GM23248 (cell line): ENCODE data around the gene PHYKPL. TPM values are rescaled to one million over a fixed set of nuclear protein-coding genes. Genes with fewer than 3 reads are reported as not detected.

ENCODE experiments used
- DNase-seq: peaks from one replicate; pipeline ENCODE4 v3.0.0-alpha.2; 2015
- H2AFZ ChIP-seq: fragments of 200-600 bp; sonication (generic); 2 replicates; pipeline ENCODE4 v1.6.1; 2016; ENCODE audit warnings: antibody characterized with exemption
- H3F3A ChIP-seq: fragments of 200-600 bp; sonication (generic); 2 replicates; pipeline ENCODE4 v1.6.1; 2016; ENCODE audit warnings: mild to moderate bottlenecking, antibody characterized with exemption, mixed run types; ENCODE audit not compliant: insufficient read depth
- H3K27ac ChIP-seq: fragments of 200-600 bp; sonication (generic); 2 replicates; pipeline ENCODE4 v1.5.1; 2016; ENCODE audit warnings: mild to moderate bottlenecking
- H3K27me3 ChIP-seq: fragments of 200-600 bp; sonication (generic); replicated peaks from 2 replicates; pipeline ENCODE4 v1.6.1; 2016; ENCODE audit warnings: mild to moderate bottlenecking; ENCODE audit not compliant: insufficient read depth
- H3K36me3 ChIP-seq: fragments of 200-600 bp; sonication (generic); 2 replicates; pipeline ENCODE4 v1.6.1; 2016; ENCODE audit warnings: low read depth, mild to moderate bottlenecking
- H3K4me1 ChIP-seq: fragments of 200-600 bp; sonication (generic); 2 replicates; pipeline ENCODE4 v1.6.1; 2016; ENCODE audit warnings: mild to moderate bottlenecking; ENCODE audit not compliant: insufficient read depth
- H3K4me2 ChIP-seq: fragments of 200-600 bp; sonication (generic); one replicate; pipeline ENCODE4 v1.6.1; 2016; ENCODE audit warnings: mild to moderate bottlenecking; ENCODE audit not compliant: unreplicated experiment
- H3K4me3 ChIP-seq: fragments of 200-600 bp; sonication (generic); 2 replicates; pipeline ENCODE4 v1.5.1; 2016; ENCODE audit warnings: mild to moderate bottlenecking
- H3K79me2 ChIP-seq: fragments of 200-600 bp; sonication (generic); 2 replicates; pipeline ENCODE4 v1.6.1; 2016; ENCODE audit warnings: mild to moderate bottlenecking; ENCODE audit not compliant: insufficient read depth
- H3K9ac ChIP-seq: fragments of 200-600 bp; sonication (generic); 2 replicates; pipeline ENCODE4 v1.6.1; 2016; ENCODE audit warnings: mild to moderate bottlenecking
- H3K9me2 ChIP-seq: fragments of 200-600 bp; sonication (generic); 2 replicates; pipeline ENCODE4 v1.6.1; 2016; ENCODE audit warnings: mixed run types, mild to moderate bottlenecking, moderate library complexity; ENCODE audit not compliant: insufficient read depth
- H3K9me3 ChIP-seq: fragments of 200-600 bp; sonication (generic); one replicate; pipeline ENCODE4 v1.6.1; 2017; ENCODE audit warnings: low read depth
- H4K20me1 ChIP-seq: fragments of 200-600 bp; sonication (generic); 2 replicates; pipeline ENCODE4 v1.6.0; 2016; ENCODE audit not compliant: insufficient read depth
- EZH2 ChIP-seq: fragments of 200-600 bp; sonication (generic); IDR thresholded peaks from 2 replicates; pipeline ENCODE4 v1.6.1; 2018; ENCODE audit warnings: antibody characterized with exemption, mild to moderate bottlenecking; ENCODE audit not compliant: insufficient read depth, poor library complexity, severe bottlenecking
- EZH2phosphoT487 ChIP-seq: fragments of 200-600 bp; sonication (generic); IDR thresholded peaks from 2 replicates; pipeline ENCODE4 v1.6.1; 2018; ENCODE audit warnings: antibody characterized with exemption, moderate library complexity, mild to moderate bottlenecking, low read depth; ENCODE audit not compliant: insufficient read depth
- WGBS, 2 experiments: methylation state at CpG; one replicate each; pipeline ENCODE4 v1.1.6; 2015 to 2017; ENCODE audit warnings: low lambda C conversion rate in 2 of 2, low coverage in 1 of 2; ENCODE audit errors: missing lambda C conversion rate in 2 of 2; 5-methylcytosine and 5-hydroxymethylcytosine counted together
- in situ Hi-C: fragments of 300-500 bp; cut with MboI; formaldehyde crosslinking; loops from 2 replicates; pipeline ENCODE4 v1.15.0; 2020
- polyA plus RNA-seq: library from polyadenylated mRNA; unstranded; fragments of >200 nt; fragmentation: Nextera tagmentation; extraction: Ambion mirVana; gene quantifications from 2 replicates; pipeline ENCODE4 v1.2.1, GENCODE V29; 2016
- total RNA-seq: library from RNA; depleted of rRNA; stranded (reverse); fragments of >200 nt; shearing (Covaris generic); gene quantifications from 2 replicates; pipeline ENCODE4 v1.2.3, GENCODE V29; 2014

Gene PHYKPL
- total and polyA plus RNA-seq, 2 experiments from 2014 or later: 22.9 to 28.9 TPM

DNA sequence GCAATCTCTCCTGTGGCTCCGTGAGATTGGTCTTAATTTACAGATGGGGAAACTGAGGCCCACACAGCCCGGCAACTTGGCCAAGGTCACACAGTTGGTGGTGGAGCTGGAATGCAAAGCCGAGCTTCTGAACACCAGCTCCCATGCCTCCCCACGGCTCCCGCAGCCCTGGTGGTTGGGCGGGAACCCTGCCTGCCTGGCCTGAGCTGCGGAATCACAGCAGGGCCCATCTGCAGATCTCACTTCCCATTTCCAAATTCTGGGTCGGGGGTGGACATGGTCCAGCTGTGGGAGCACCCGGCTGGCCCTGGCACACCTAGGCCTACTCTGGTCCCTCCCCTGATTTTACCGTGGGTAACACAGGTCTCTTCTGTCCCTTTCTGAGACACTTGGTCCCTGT, 35.3 kb upstream of the PHYKPL start:
- TF ChIP-seq EZH2 (no peak), EZH2phosphoT487 (no peak)
- no peak overlapping the region for H3K27ac ChIP-seq

DNA sequence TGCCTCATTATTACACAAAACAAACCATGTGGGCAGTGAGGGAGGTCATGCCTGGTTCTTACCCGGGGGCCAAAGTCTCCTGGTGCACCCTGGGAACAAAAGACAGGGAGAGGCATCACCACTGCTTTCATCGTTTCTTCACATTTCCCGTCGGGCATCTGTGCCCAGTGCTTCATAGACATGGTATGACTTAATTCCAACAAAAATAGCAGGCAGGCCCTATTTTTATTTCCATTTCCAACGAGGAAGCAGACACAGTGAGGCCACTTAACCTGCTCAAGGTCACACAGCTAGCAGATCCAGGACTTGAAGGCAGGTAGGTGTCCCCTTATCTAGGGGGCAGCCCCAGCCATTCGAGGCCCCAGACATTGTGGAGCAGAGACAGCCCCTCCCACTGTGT, 34.6 kb upstream of the PHYKPL start:
- Histone ChIP-seq H3K27ac (no peak overlapping the region), H3K4me1 (no peaks in the 10 kb centered on the region), H3K9me3 (no peaks in the 10 kb centered on the region), H2AFZ (no peak overlapping the region), H3K9ac (no peak overlapping the region), H3K4me2 (no peak overlapping the region), H3K79me2 (no peaks in the 10 kb centered on the region), H3K27me3 (no peaks in the 10 kb centered on the region), H3F3A (no peaks in the 10 kb centered on the region), H4K20me1 (no peaks in the 10 kb centered on the region), H3K36me3 (no peaks in the 10 kb centered on the region), H3K9me2 (no peaks in the 10 kb centered on the region), H3K4me3 (no peak overlapping the region)
- TF ChIP-seq EZH2phosphoT487 (no peak), EZH2 (no peak)
- no peak for DNase-seq
- in situ Hi-C loops: no loop called here
- 39 to 44% methylated on average over 6 of the region's 6 CpGs for WGBS, 2 experiments

More for the DNA sequence above, 35.3 kb upstream of the PHYKPL start:
- no peaks in the 10 kb centered on the region for H3K79me2 ChIP-seq
- H2AFZ ChIP-seq: no peak overlapping the region
- H3K27me3 ChIP-seq: no peaks in the 10 kb centered on the region
- H3K4me3 ChIP-seq: no peak overlapping the region
- H3K9ac ChIP-seq: no peak overlapping the region
- no peak overlapping the region for H3K4me2 ChIP-seq
- H3K9me2 ChIP-seq: no peaks in the 10 kb centered on the region
- no peaks in the 10 kb centered on the region for H3K4me1 ChIP-seq
- H4K20me1 ChIP-seq: no peaks in the 10 kb centered on the region
- no peaks in the 10 kb centered on the region for H3F3A ChIP-seq
- in situ Hi-C loops: no loop called here
- no peaks in the 10 kb centered on the region for H3K36me3 ChIP-seq
- WGBS, 2 experiments: 54 to 56% methylated on average over 10 of the region's 10 CpGs
- H3K9me3 ChIP-seq: no peaks in the 10 kb centered on the region
- DNase-seq: no peak

DNA sequence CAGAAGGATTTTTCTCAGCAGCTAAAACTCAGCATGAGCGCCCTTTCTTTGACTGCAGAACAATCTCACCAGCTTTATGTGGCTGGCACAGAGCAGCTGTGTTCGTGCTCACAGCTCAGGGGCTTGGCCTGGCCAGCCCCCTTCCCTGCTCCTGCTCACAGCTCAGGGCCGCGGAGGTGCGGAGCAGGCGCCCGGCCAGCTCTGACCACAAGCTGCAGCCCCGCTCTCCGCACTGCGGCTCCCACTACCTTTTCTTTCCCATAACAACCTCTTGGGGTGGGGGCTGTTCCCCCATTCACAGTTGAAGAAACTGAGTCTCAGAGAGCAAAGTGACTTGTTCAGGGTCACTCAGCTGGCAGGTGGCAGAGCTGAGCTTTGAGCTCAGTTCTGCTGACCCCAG, 34.0 kb upstream of the PHYKPL start:
- no peak overlapping the region for H3K4me3 ChIP-seq
- no peaks in the 10 kb centered on the region for H4K20me1 ChIP-seq
- no peaks in the 10 kb centered on the region for H3K9me3 ChIP-seq
- H2AFZ ChIP-seq: no peak overlapping the region
- no peaks in the 10 kb centered on the region for H3K36me3 ChIP-seq
- H3K4me1 ChIP-seq: no peaks in the 10 kb centered on the region
- H3K27ac ChIP-seq: no peak overlapping the region
- no peaks in the 10 kb centered on the region for H3F3A ChIP-seq
- no peak overlapping the region for H3K9ac ChIP-seq
- no peak for TF ChIP-seq EZH2phosphoT487
- no peak for TF ChIP-seq EZH2
- no peak overlapping the region for H3K4me2 ChIP-seq
- in situ Hi-C loops: no loop called here
- H3K79me2 ChIP-seq: no peaks in the 10 kb centered on the region
- H3K9me2 ChIP-seq: no peaks in the 10 kb centered on the region
- H3K27me3 ChIP-seq: no peaks in the 10 kb centered on the region
- DNase-seq: no peak
- 79 to 83% methylated on average over 10 of the region's 10 CpGs for WGBS, 2 experiments

DNA sequence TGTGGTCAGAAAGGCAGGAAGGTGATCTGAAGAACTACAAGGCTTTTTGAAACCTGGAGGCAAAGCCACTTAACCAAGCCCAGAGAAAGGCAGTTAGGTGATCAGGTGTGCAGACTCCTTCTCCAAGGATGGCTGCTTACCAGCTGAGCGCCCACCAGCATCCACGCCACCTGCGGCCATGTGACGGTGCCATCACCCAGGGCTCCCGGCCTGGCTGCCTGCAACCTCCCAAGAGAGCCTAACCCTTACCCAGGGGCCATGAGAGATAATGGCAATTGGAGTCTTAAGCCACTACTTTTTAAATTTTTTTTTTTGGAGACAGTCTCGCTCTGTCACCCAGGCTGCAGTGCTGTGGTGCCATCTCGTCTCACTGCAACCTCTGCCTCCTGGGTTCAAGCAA, 33.1 kb upstream of the PHYKPL start:
- no peak for TF ChIP-seq EZH2phosphoT487
- TF ChIP-seq EZH2: no peak
- Histone ChIP-seq H3K27ac (no peak overlapping the region), H3F3A (no peaks in the 10 kb centered on the region), H3K9me2 (no peaks in the 10 kb centered on the region), H3K9me3 (no peaks in the 10 kb centered on the region), H4K20me1 (no peaks in the 10 kb centered on the region), H3K4me2 (no peak overlapping the region), H3K4me1 (no peaks in the 10 kb centered on the region), H3K4me3 (no peak overlapping the region), H3K79me2 (no peaks in the 10 kb centered on the region), H3K36me3 (no peaks in the 10 kb centered on the region), H2AFZ (no peak overlapping the region), H3K9ac (no peak overlapping the region), H3K27me3 (no peaks in the 10 kb centered on the region)
- 72 to 73% methylated on average over 7 of the region's 7 CpGs for WGBS, 2 experiments
- DNase-seq: no peak
- in situ Hi-C loops: no loop called here

DNA sequence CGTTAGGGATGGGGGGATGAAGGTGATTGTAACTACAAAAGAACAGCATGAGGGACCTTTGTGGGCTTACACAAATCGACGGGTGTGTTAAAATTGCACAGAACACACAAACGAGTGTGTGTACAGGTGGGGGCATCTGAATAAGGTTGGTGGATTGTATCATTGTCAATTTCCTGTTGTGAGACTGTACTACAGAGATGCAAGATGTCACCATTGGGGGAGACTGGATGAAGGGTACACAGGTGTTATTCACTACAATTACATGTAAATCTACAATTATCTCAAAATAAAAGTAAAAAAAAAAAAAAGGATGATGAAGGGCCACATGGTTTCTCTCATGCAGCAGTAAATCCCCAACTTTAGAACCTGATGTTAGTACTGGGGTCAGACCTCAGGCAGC, 31.4 kb upstream of the PHYKPL start:
- WGBS, 2 experiments: 55 to 65% methylated on average over 4 of the region's 4 CpGs
- Histone ChIP-seq H3K79me2 (no peaks in the 10 kb centered on the region), H4K20me1 (no peaks in the 10 kb centered on the region), H3K4me1 (no peaks in the 10 kb centered on the region), H3K4me3 (no peak overlapping the region), H3K9me3 (no peaks in the 10 kb centered on the region), H3K36me3 (no peaks in the 10 kb centered on the region), H3K27me3 (no peaks in the 10 kb centered on the region), H3K27ac (no peak overlapping the region), H3F3A (no peaks in the 10 kb centered on the region), H3K9ac (no peak overlapping the region), H3K4me2 (no peak overlapping the region), H3K9me2 (no peaks in the 10 kb centered on the region), H2AFZ (no peak overlapping the region)
- TF ChIP-seq EZH2phosphoT487 (no peak), EZH2 (no peak)
- no peak for DNase-seq
- in situ Hi-C loops: no loop called here
